Small intestine (tissue), 7 donors: ENCODE measurements around the gene GEN1. TPM values are rescaled to one million over a fixed set of nuclear protein-coding genes. Genes with fewer than 3 reads are reported as not detected.
"Not testable (repeated sequence)": the region's sequence is repeated elsewhere in the genome, so short reads cannot be mapped to it uniquely, and the experiment has no call there.

Experiments
- DNase-seq, 2 donors: peaks; one replicate each; pipeline versions ENCODE4 v3.0.0 to v3.0.0-alpha.2; 2013
- FAIRE-seq: peaks from 2 replicates; lab custom pipeline; 2012; peaks lifted over from hg19 to GRCh38; lab: Jason Lieb, UNC
- H3K27ac ChIP-seq, 3 donors: one replicate each; pipeline ENCODE4 v1.5.1; 2013; ENCODE audit warnings: low read length in 2 of 3, mild to moderate bottlenecking in 2 of 3, control low read depth in 1 of 3, inconsistent platforms in 1 of 3, low read depth in 1 of 3, moderate library complexity in 1 of 3
- H3K27me3 ChIP-seq, 3 donors: one replicate each; pipeline ENCODE4 v1.6.1; 2013; ENCODE audit warnings: low read length in 3 of 3, inconsistent platforms in 1 of 3; ENCODE audit not compliant: control insufficient read depth in 3 of 3, insufficient read depth in 3 of 3
- H3K36me3 ChIP-seq, 3 donors: one replicate each; pipeline ENCODE4 v1.6.1; 2013; ENCODE audit warnings: low read length in 3 of 3, inconsistent platforms in 1 of 3, low read depth in 1 of 3, mild to moderate bottlenecking in 1 of 3, moderate library complexity in 1 of 3; ENCODE audit not compliant: control insufficient read depth in 3 of 3, insufficient read depth in 2 of 3
- H3K4me1 ChIP-seq, 3 donors: one replicate each; pipeline ENCODE4 v1.6.1; 2013; ENCODE audit warnings: low read length in 2 of 3, inconsistent platforms in 1 of 3, low read depth in 1 of 3, mild to moderate bottlenecking in 1 of 3, moderate library complexity in 1 of 3; ENCODE audit not compliant: control insufficient read depth in 3 of 3, insufficient read depth in 2 of 3
- H3K4me3 ChIP-seq, 3 donors: one replicate each; pipeline ENCODE4 v1.5.1; 2013; ENCODE audit warnings: low read length in 3 of 3, control low read depth in 1 of 3, inconsistent platforms in 1 of 3, low read depth in 1 of 3, mild to moderate bottlenecking in 1 of 3, moderate library complexity in 1 of 3
- H3K9me3 ChIP-seq, 2 donors: one replicate each; pipeline ENCODE4 v1.6.1; 2013; ENCODE audit warnings: low read depth in 1 of 2, low read length in 1 of 2; ENCODE audit not compliant: control insufficient read depth in 2 of 2, insufficient read depth in 1 of 2
- WGBS, 3 donors: extraction: QIAGEN DNeasy Blood & Tissue Kit; methylation state at CpG; one replicate each; pipeline ENCODE4 v1.1.7; 2013; 5-methylcytosine and 5-hydroxymethylcytosine counted together
- polyA plus RNA-seq, 4 donors: library from polyadenylated mRNA; stranded (reverse) in 3 of 4; unstranded in 1 of 4; fragments of 200-250 nt in 3 of 4; fragments of 120-200 nt in 1 of 4; gene quantifications; one replicate each; pipeline versions ENCODE4 v1.2.1 to v1.2.3, GENCODE V29; 2013
- donor health status: healthy with polysubstance abuse.
- donor health status: control.
- donor health status: control.
- donor health status: Bipolar disorder and iron deficiency.
- donor health status: healthy.

GEN1 gene
- polyA plus RNA-seq, 4 donors, result 1.1 to 9.5 (median 3.4) TPM

DNA sequence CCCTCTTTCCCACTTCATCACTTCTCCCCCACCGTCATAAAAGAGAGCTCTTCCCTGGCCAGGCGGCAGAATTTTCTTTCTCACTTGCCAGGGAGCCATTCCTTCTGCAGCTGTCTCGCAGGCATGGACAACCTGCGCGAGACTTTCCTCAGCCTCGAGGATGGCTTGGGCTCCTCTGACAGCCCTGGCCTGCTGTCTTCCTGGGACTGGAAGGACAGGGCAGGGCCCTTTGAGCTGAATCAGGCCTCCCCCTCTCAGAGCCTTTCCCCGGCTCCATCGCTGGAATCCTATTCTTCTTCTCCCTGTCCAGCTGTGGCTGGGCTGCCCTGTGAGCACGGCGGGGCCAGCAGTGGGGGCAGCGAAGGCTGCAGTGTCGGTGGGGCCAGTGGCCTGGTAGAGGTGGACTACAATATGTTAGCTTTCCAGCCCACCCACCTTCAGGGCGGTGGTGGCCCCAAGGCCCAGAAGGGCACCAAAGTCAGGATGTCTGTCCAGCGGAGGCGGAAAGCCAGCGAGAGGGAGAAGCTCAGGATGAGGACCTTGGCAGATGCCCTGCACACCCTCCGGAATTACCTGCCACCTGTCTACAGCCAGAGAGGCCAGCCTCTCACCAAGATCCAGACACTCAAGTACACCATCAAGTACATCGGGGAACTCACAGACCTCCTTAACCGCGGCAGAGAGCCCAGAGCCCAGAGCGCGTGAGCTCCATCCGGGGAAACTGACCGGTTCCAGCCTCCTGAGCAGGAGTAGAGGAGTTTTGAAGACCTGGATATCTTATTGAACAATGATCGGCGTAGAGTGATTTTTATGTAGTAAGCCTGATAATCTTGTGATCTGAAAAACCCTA is 62.7 kb downstream of the GEN1 start, which contains the start of gene MSGN1:
Gene MSGN1, plus strand, starts transcription at position 65 of the 850 bp plus-strand sequence. Its CDS starts 59 bp downstream, at position 124.
- Histone ChIP-seq H3K4me1 (no peaks in the 10 kb centered on the region), H3K4me3 (no peak within 1 kb of the TSS), H3K36me3 (no peaks in the 10 kb centered on the region), H3K27me3 (peaks cover 0 to 3% (median 2%) of the 10 kb centered on the region in 3 donors), H3K9me3 (no peaks in the 10 kb centered on the region), H3K27ac (no peak within 1 kb of the TSS)
- FAIRE-seq (no peak), DNase-seq (no peak)
- WGBS, 3 donors, result 90 to 92% (median 91%) methylated on average over 25 to 26 of the region's 26 CpGs

DNA sequence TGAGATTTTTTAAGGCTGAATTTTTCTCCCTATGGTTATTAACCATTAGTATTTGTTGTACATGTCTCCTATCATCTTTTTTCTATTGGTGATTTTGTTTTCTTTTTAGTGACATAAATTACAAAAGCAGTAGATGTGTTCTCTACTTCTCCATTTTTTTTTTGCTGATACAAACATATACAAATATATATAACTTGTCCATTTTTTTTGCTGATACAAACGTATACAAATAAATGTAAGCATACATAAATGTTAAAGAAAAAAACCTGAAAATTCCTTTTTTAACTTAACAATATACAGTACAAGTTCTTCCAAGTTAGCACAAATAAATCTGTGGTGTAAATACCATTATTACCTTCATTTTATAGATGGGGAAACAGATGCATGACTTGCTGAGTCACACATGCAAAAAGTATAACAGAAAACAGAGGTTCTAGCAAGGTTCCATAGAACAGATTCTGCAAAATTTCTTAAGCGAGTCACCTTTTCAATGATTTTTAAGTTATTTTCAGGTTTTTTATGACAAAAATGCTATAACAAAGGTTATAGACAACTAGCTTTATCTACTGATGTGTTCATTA is 64.4 kb downstream of the GEN1 start:
- DNase-seq (no peak), FAIRE-seq (no peak)
- Histone ChIP-seq H3K9me3 (no peaks in the 10 kb centered on the region), H3K27ac (no peak overlapping the region), H3K4me3 (no peak overlapping the region), H3K4me1 (no peaks in the 10 kb centered on the region), H3K36me3 (no peaks in the 10 kb centered on the region), H3K27me3 (peaks cover 0 to 2% (median 0%) of the 10 kb centered on the region in 3 donors)
- 65 to 78% (median 69%) methylated on average over 2 of the region's 2 CpGs for WGBS, 3 donors

DNA sequence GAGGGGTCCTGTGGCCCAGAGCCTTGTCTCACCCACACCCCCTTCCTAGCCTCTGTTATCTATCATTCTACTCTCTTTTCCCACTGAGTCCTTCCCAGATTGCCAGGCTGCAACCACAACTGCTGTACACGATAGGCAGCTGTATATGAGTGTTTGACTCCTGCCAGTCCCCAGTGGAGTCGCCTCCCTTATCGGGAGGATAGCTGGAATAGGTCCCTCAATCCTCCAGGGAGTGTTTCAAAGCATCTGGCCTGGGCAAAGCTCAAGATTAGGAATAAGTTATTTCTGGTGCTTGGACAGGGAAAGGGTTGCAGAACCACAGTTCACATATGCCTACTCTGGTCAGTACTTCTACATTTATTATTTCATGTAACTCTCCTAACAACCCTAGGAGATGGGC is 67.1 kb downstream of the GEN1 start:
- DNase-seq (no peak), FAIRE-seq (no peak)
- Histone ChIP-seq H3K27ac (no peak overlapping the region), H3K27me3 (peaks cover 0 to 2% (median 0%) of the 10 kb centered on the region in 3 donors), H3K4me3 (no peak overlapping the region), H3K9me3 (no peaks in the 10 kb centered on the region), H3K36me3 (no peaks in the 10 kb centered on the region), H3K4me1 (no peaks in the 10 kb centered on the region)
- 60 to 86% (median 73%) methylated on average over 3 of the region's 3 CpGs for WGBS, 3 donors

DNA sequence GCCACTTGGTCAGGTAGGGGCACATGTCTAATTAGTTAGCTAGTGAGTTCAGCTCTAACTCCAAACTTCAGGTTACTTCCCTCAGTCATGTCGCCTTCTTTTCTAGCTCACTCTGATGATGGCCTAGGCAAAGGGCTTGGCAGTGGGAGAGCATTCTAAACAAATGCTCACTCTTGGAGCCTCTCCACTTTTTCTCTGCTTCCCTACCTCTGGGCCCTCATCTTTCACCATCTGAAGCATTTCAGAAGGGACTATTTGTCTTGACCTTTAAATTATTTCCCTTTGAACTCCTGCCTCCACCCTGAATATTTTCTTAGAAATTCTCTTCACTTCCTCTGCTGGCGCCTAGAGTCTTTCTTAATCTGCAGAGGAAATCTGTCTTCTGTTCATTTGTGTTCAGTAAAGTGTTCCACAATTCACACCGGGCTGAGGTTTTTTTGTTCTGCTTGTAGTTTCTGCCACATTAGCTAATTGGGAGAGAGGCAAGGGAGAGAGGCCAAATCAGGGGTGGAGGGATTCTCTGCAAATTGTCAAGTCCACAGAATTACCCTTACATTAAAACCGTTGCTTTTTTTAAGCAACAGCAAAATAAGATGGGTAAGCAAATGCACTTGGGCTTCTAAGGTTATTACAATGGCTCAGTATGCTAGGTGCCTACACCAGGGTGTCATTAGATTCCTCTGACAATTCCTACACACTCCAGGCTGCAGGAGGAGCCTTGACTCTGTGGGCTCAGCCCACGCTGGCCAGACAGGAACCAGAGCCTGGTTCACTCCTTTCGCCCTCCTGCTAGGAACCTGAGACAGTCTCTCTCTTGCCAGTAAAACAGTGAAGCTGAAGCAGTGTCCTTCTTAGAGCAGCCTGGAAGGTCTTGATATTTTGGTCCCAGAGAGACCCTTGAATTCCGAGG is 67.9 kb downstream of the GEN1 start:
- H3K4me1 ChIP-seq, result no peaks in the 10 kb centered on the region
- WGBS, 3 donors, result 55 to 74% (median 60%) methylated on average over 7 of the region's 7 CpGs
- no peaks in the 10 kb centered on the region for H3K36me3 ChIP-seq
- H3K27me3 ChIP-seq, result peaks cover 0 to 2% (median 0%) of the 10 kb centered on the region in 3 donors
- no peak overlapping the region for H3K27ac ChIP-seq
- H3K9me3 ChIP-seq, result no peaks in the 10 kb centered on the region
- FAIRE-seq (no peak), DNase-seq (no peak)
- H3K4me3 ChIP-seq, result no peak overlapping the region

DNA sequence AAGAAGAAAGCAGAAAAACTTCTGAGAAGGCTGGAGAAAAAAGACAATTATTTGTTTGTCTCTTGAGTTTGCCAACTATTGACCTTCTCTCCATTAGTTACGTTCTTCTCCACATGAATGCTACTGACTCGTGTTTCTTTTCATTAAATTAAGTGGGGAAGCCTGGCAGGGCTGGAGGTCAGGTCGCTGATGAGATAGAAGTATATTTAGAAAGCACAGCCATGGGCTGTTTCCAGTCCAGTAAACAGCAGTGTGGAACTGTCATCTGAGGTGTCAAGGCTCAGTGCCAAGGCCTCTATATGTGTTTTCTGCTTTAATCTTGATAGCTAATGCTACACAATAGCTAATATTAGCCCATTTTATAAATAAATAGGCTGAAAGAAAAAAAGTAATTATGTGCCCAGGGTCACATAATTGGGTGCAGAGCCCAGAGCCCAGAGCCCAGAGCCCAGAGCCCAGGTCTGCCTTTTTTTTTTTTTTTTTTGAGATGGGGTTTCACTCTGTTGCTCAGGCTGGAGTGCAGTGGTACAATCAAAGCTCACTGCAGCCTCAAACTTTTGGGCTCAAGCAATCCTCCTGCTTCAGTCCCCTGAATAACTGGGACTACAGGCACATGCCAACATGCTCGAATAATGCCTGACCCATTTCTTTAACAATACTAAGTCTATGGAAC is 68.6 kb downstream of the GEN1 start:
- Histone ChIP-seq H3K4me1 (no peaks in the 10 kb centered on the region), H3K4me3 (no peak overlapping the region), H3K9me3 (no peaks in the 10 kb centered on the region), H3K36me3 (no peaks in the 10 kb centered on the region), H3K27me3 (peaks cover 0 to 3% (median 0%) of the 10 kb centered on the region in 3 donors), H3K27ac (no peak overlapping the region)
- DNase-seq (no peak), FAIRE-seq (no peak)
- 56 to 70% (median 62%) methylated on average over 4 of the region's 4 CpGs for WGBS, 3 donors

DNA sequence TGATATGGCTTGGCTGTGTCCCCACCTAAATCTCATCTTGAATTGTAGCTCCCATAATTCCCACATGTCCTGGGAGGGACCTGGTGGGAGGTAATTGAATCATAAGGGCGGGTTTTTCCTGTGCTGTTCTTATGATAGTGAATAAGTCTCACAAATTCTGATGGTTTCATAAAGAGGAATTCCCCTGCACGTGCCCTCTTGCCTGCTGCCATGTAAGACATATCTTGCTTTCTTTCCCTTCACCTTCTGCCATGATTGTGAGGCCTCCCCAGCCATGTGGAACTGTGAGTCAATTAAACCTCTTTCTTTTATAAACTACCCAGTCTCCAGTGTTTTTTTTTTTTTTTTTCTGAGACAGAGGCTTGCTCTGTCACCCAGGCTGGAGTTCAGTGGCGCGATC is 69.7 kb downstream of the GEN1 start:
- H3K4me1 ChIP-seq, H3K4me3 ChIP-seq, H3K27me3 ChIP-seq, H3K36me3 ChIP-seq, FAIRE-seq, H3K27ac ChIP-seq, H3K9me3 ChIP-seq, DNase-seq: not testable (repeated sequence)
- 66 to 94% (median 77%) methylated on average over 4 of the region's 4 CpGs for WGBS, 3 donors

DNA sequence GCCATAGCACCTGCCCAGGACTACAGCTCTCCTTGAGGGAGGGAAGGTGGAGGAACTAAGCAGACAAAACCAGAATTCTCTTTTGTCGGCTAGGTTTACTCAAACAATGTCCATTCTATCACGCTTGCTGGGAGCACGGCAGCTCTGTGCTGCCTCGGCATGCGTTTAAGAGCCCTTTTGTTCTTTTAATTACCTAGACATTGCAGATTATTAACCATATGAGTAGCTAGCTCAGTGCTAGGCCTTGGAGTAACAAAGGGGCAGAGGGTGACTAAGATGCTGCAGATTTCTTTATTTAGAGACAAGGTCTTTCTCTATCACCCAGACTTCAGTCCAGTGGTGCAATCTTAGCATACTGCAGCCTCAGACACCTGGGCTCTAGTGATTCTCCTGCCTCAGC is 73.4 kb downstream of the GEN1 start:
- peaks cover 0 to 13% (median 2%) of the 10 kb centered on the region in 3 donors for H3K27me3 ChIP-seq
- H3K4me3 ChIP-seq, result no peak overlapping the region
- peaks cover 0 to 6% (median 2%) of the 10 kb centered on the region in 3 donors for H3K4me1 ChIP-seq
- DNase-seq (peak in 1 of 2 donors; percentile 10), FAIRE-seq (no peak)
- WGBS, 3 donors, result 30 to 61% (median 47%) methylated on average over 5 of the region's 5 CpGs
- H3K9me3 ChIP-seq, result no peaks in the 10 kb centered on the region
- no peaks in the 10 kb centered on the region for H3K36me3 ChIP-seq
- H3K27ac ChIP-seq, result no peak overlapping the region
